TTC549 (cell line): ENCODE results near the gene WWC2.
"Not testable (repeated sequence)": the region's sequence is repeated elsewhere in the genome, so short reads cannot be mapped to it uniquely, and the experiment has no call there.

Experiments used
- FAIRE-seq: peaks from 2 replicates; lab custom pipeline; 2012; peaks lifted over from hg19 to GRCh38; lab: Jason Lieb, UNC

Gene WWC2

GRCh38 chr4:183142571-183143550, 43.8 kb downstream of the WWC2 start:
- no peak for FAIRE-seq

GRCh38 chr4:183144787-183145186, 45.7 kb downstream of the WWC2 start:
- FAIRE-seq, result no peak

GRCh38 chr4:183145773-183146172, 46.7 kb downstream of the WWC2 start:
- FAIRE-seq, result no peak

- FAIRE-seq, result no peak
Measured at GRCh38 chr4:183146478-183146877, 47.4 kb downstream of the WWC2 start.

- FAIRE-seq, result no peak
Measured at GRCh38 chr4:183147196-183147595, 48.1 kb downstream of the WWC2 start.

- FAIRE-seq, result no peak
Measured at GRCh38 chr4:183147983-183148382, 48.9 kb downstream of the WWC2 start.

GRCh38 chr4:183149616-183150539, 50.8 kb downstream of the WWC2 start:
- no peak for FAIRE-seq

GRCh38 chr4:183150664-183151063, 51.6 kb downstream of the WWC2 start:
- FAIRE-seq, result not testable (repeated sequence)

- FAIRE-seq, result not testable (repeated sequence)
Measured at GRCh38 chr4:183152232-183152631, 53.2 kb downstream of the WWC2 start.

- FAIRE-seq, result no peak
Measured at GRCh38 chr4:183153190-183153916, 54.3 kb downstream of the WWC2 start.

- FAIRE-seq, result no peak
Measured at GRCh38 chr4:183154701-183155391, 55.8 kb downstream of the WWC2 start.

GRCh38 chr4:183155450-183156184, 56.6 kb downstream of the WWC2 start:
- FAIRE-seq, result no peak

GRCh38 chr4:183157215-183157614, 58.2 kb downstream of the WWC2 start:
- FAIRE-seq, result no peak

- no peak for FAIRE-seq
Measured at GRCh38 chr4:183158062-183158461, 59.0 kb downstream of the WWC2 start.

- no peak for FAIRE-seq
Measured at GRCh38 chr4:183161630-183162029, 62.6 kb downstream of the WWC2 start.

GRCh38 chr4:183163135-183163534, 64.1 kb downstream of the WWC2 start:
- no peak for FAIRE-seq

GRCh38 chr4:183164963-183165362, 65.9 kb downstream of the WWC2 start:
- no peak for FAIRE-seq

GRCh38 chr4:183165376-183165775, 66.3 kb downstream of the WWC2 start:
- no peak for FAIRE-seq

- FAIRE-seq, result no peak
Measured at GRCh38 chr4:183170894-183171293, 71.8 kb downstream of the WWC2 start.

GRCh38 chr4:183171484-183172267, 72.6 kb downstream of the WWC2 start:
- FAIRE-seq, result no peak
